HepG2 (cell line): ENCODE data around the gene PLK5. TPM values are rescaled to one million over a fixed set of nuclear protein-coding genes. Genes with fewer than 3 reads are reported as not detected.

Experiments used
- ATAC-seq: fragments of 200-7000 bp; cut with Tn5 transposase; 3 replicates; pipeline ENCODE4 v1.9.1; 2020; ENCODE audit warnings: mild to moderate bottlenecking, moderate library complexity
- BruUV-seq: library from RNA; stranded (reverse); fragments of 400-500 nt; replicated peaks from 2 replicates; lab custom pipeline; 2021; lab: Mats Ljungman, UMichigan
- CTCF ChIA-PET: fragments of 300-600 bp; formaldehyde crosslinking; extraction: SDS; loops from one replicate; lab custom pipeline; 2021; ENCODE audit warnings: low total read pairs, inconsistent platforms, low intra/inter-chr PET ratio; lab: Yijun Ruan, JAX
- POLR2A ChIA-PET: fragments of 350-600 bp; sonication (Branson Sonifier 250); formaldehyde crosslinking; loops from one replicate; lab custom pipeline; 2020; ENCODE audit warnings: antibody characterized with exemption, inconsistent platforms; lab: Yijun Ruan, JAX
- DNase-seq: peaks from one replicate; pipeline ENCODE4 v3.0.0-alpha.2; 2015; ENCODE audit warnings: low spot score
- FAIRE-seq: peaks from 3 replicates; lab custom pipeline; 2011; peaks lifted over from hg19 to GRCh38; lab: Jason Lieb, UNC
- H2AFZ ChIP-seq: one replicate; pipeline ENCODE4 v1.6.1; 2011; ENCODE audit warnings: low read length, inconsistent platforms
- H3K27ac ChIP-seq: fragments of 300-600 bp; 3 replicates; pipeline ENCODE4 v1.8.0; 2011; ENCODE audit warnings: mixed run types, mild to moderate bottlenecking, mixed read lengths, low read length, inconsistent platforms; ENCODE audit not compliant: insufficient read depth; ENCODE audit errors: extremely low read length
- H3K27me3 ChIP-seq, 2 experiments: fragments of 200-600 bp in 1 of 2; 2 replicates in 1 of 2; 3 replicates in 1 of 2; pipeline versions ENCODE4 v1.6.0 to v1.8.0; 2011; ENCODE audit warnings: low read length in 2 of 2, mild to moderate bottlenecking in 2 of 2, moderate library complexity in 2 of 2, inconsistent platforms in 1 of 2; ENCODE audit not compliant: insufficient read depth in 2 of 2, control insufficient read depth in 1 of 2
- H3K36me3 ChIP-seq, 2 experiments: fragments of 200-600 bp in 1 of 2; replicated peaks in 1 of 2; 2 replicates in 1 of 2; 3 replicates in 1 of 2; pipeline versions ENCODE4 v1.5.1 to v1.8.0; 2011; ENCODE audit warnings: low read length in 2 of 2, inconsistent platforms in 1 of 2; ENCODE audit not compliant: insufficient read depth in 2 of 2, control insufficient read depth in 1 of 2
- H3K4me1 ChIP-seq: 2 replicates; pipeline ENCODE4 v1.5.1; 2012; ENCODE audit warnings: low read length, inconsistent platforms; ENCODE audit not compliant: insufficient read depth
- H3K4me2 ChIP-seq: 2 replicates; pipeline ENCODE4 v1.6.0; 2011; ENCODE audit warnings: low read depth, low read length, inconsistent platforms
- H3K4me3 ChIP-seq, 3 experiments: fragments of 200-600 bp in 1 of 3; sonication (generic), shearing (Covaris generic) in 1 of 3; replicated peaks in 1 of 3; 2 replicates each; pipeline ENCODE4 v1.5.1; 2011 to 2016; ENCODE audit warnings: low read length in 3 of 3, inconsistent platforms in 2 of 3, low read depth in 2 of 3, mild to moderate bottlenecking in 2 of 3, control low read depth in 1 of 3, mixed read lengths in 1 of 3; ENCODE audit not compliant: insufficient read depth in 1 of 3
- H3K79me2 ChIP-seq: one replicate; pipeline ENCODE4 v1.6.1; 2011; ENCODE audit warnings: low read length, inconsistent platforms; ENCODE audit not compliant: insufficient read depth
- H3K9ac ChIP-seq: 2 replicates; pipeline ENCODE4 v1.6.0; 2011; ENCODE audit warnings: mild to moderate bottlenecking, low read depth, low read length, inconsistent platforms; ENCODE audit not compliant: insufficient read depth
- H3K9me3 ChIP-seq: 2 replicates; pipeline ENCODE4 v1.5.1; 2012; ENCODE audit warnings: mild to moderate bottlenecking, low read length
- H4K20me1 ChIP-seq: 2 replicates; pipeline ENCODE4 v1.6.0; 2011; ENCODE audit warnings: inconsistent platforms, mild to moderate bottlenecking, low read length, moderate library complexity; ENCODE audit not compliant: insufficient read depth
- CSRNP2 ChIP-seq: sonication (generic); formaldehyde crosslinking; conservative IDR thresholded peaks from 2 replicates; pipeline ENCODE4 v1.8.0; 2022; ENCODE audit warnings: low read depth, missing genetic modification reagents
- DR1 ChIP-seq: sonication (generic); formaldehyde crosslinking; IDR thresholded peaks from 2 replicates; pipeline ENCODE4 v1.8.0; 2021; ENCODE audit warnings: mild to moderate bottlenecking, missing genetic modification reagents, inconsistent platforms
- HIC2 ChIP-seq: sonication (generic); formaldehyde crosslinking; IDR thresholded peaks from 2 replicates; pipeline ENCODE4 v1.9.0; 2022; ENCODE audit warnings: low read depth, missing genetic modification reagents
- RBAK ChIP-seq: sonication (generic); formaldehyde crosslinking; IDR thresholded peaks from 2 replicates; pipeline ENCODE4 v1.5.1; 2020; ENCODE audit warnings: mild to moderate bottlenecking, missing genetic modification reagents
- RNF2 ChIP-seq: fragments of 450-650 bp; conservative IDR thresholded peaks from 2 replicates; pipeline ENCODE4 v1.6.1; 2016; ENCODE audit warnings: low read depth
- TCF7L2 ChIP-seq: IDR thresholded peaks from 2 replicates; pipeline ENCODE4 v1.6.1; 2011; ENCODE audit warnings: mild to moderate bottlenecking, low read depth, low read length, moderate library complexity
- ZNF30 ChIP-seq: sonication (generic); formaldehyde crosslinking; IDR thresholded peaks from 2 replicates; pipeline ENCODE4 v1.5.0; 2020; ENCODE audit warnings: mild to moderate bottlenecking, missing genetic modification reagents
- WGBS: methylation state at CpG from one replicate; pipeline ENCODE4 v1.1.6; 2017; ENCODE audit warnings: low lambda C conversion rate; 5-methylcytosine and 5-hydroxymethylcytosine counted together
- in situ Hi-C: cut with HindIII; loops from 2 replicates; pipeline ENCODE4 v1.10.0; 2017; ENCODE audit warnings: low pct_unique_long_range_greater_than_20kb; ENCODE audit not compliant: extremely low pct_ligation_motif_present
- intact Hi-C: fragments of 100-400 bp; cut with micrococcal nuclease; formaldehyde crosslinking; loops from one replicate; pipeline ENCODE4 v1.10.0; 2022; ENCODE audit not compliant: unreplicated experiment
- polyA plus RNA-seq, 8 experiments: library from polyadenylated mRNA; depleted of rRNA in 3 of 8; stranded (reverse) in 7 of 8; unstranded in 1 of 8; fragments of >200 nt; fragmentation: Illumina TruSeq in 4 of 8; extraction: Trizol in 4 of 8; gene quantifications; 2 replicates each; pipeline versions ENCODE4 v1.2.1 to v1.2.3, GENCODE V29; 2011 to 2016; ENCODE audit warnings: low read depth in 4 of 8, missing spikeins in 1 of 8, mixed read lengths in 1 of 8; ENCODE audit not compliant: insufficient read depth in 1 of 8
- total RNA-seq, 5 experiments: library from RNA; depleted of rRNA; stranded (reverse); fragments of >200 nt; fragmentation: Illumina TruSeq; extraction: Trizol; gene quantifications; 2 replicates each; pipeline ENCODE4 v1.2.3, GENCODE V29; 2016; ENCODE audit warnings: low read depth in 1 of 5

PLK5 gene
- total and polyA plus RNA-seq, 2 of the 13 experiments (the other 11 are each of a cell fraction or from before 2014, with no cell fraction given) = not detected

GRCh38 chr19:1553415-1553814 is 29.5 kb downstream of the PLK5 start:
- Histone ChIP-seq H3K4me2 (no peak overlapping the region), H3K4me1 (peaks cover 8% of the 10 kb centered on the region; the same call in 1 of the 2 replicates), H3K27ac (no peak overlapping the region), H3K9ac (no peak overlapping the region), H3K4me3 (no peak overlapping the region), H2AFZ (no peak overlapping the region), H3K79me2 (no peaks in the 10 kb centered on the region), H4K20me1 (no peaks in the 10 kb centered on the region), H3K9me3 (no peaks in the 10 kb centered on the region), H3K36me3 (no peaks in the 10 kb centered on the region; a peak in 1 of 5 replicates), H3K27me3 (no peaks in the 10 kb centered on the region)
- no TSS peak for BruUV-seq
- ATAC-seq = no peak
- DNase-seq = no peak
- in situ Hi-C loops (no loop called here), intact Hi-C loops (no loop called here)
- no peak for TF ChIP-seq RBAK
- TF ChIP-seq TCF7L2 = no peak
- no peak for TF ChIP-seq DR1 (CRISPR knock-in tag)
- TF ChIP-seq CSRNP2 (CRISPR knock-in tag) = no peak
- no peak for TF ChIP-seq ZNF30 (CRISPR knock-in tag)
- no peak for TF ChIP-seq RNF2
- no peak for TF ChIP-seq HIC2 (CRISPR knock-in tag)
- 75% methylated on average over 10 of the region's 10 CpGs for WGBS
- ChIA-PET POLR2A (no interaction called here), CTCF (no interaction called here)
- FAIRE-seq = no peak
